D721Med (cell line): ENCODE results near the gene KLF16.

ENCODE experiments used
- DNase-seq: peaks from one replicate; pipeline ENCODE4 v3.0.0; 2011; ENCODE audit warnings: low spot score; ENCODE audit not compliant: insufficient read length
- FAIRE-seq: peaks from 2 replicates; lab custom pipeline; 2011; peaks lifted over from hg19 to GRCh38; lab: Jason Lieb, UNC
- CTCF ChIP-seq: IDR thresholded peaks from 2 replicates; pipeline ENCODE4 v1.5.1; 2012; ENCODE audit warnings: mild to moderate bottlenecking, control low read depth; ENCODE audit not compliant: insufficient read depth; ENCODE audit errors: missing control alignments

Gene KLF16

GRCh38 chr19:1811472-1811894, 51.9 kb downstream of the KLF16 start:
- TF ChIP-seq CTCF = no peak
- DNase-seq (no peak), FAIRE-seq (no peak)

GRCh38 chr19:1810439-1811160, 52.8 kb downstream of the KLF16 start:
- no peak for TF ChIP-seq CTCF
- DNase-seq (no peak), FAIRE-seq (no peak)

- FAIRE-seq (no peak), DNase-seq (no peak)
- TF ChIP-seq CTCF = no peak
Measured at GRCh38 chr19:1809678-1810077, 53.7 kb downstream of the KLF16 start.

GRCh38 chr19:1808395-1808731, 55.0 kb downstream of the KLF16 start:
- no peak for FAIRE-seq
- TF ChIP-seq CTCF = no peak

GRCh38 chr19:1807695-1808394, 55.5 kb downstream of the KLF16 start:
- no peak for TF ChIP-seq CTCF
- FAIRE-seq = no peak
- no peak for DNase-seq

More at GRCh38 chr19:1808395-1808731, 55.0 kb downstream of the KLF16 start:
- DNase-seq = no peak

GRCh38 chr19:1807030-1807694, 56.2 kb downstream of the KLF16 start:
- DNase-seq (no peak), FAIRE-seq (no peak)
- TF ChIP-seq CTCF = no peak
